ENCODE measurements around the gene GRK3.

GRCh38 chr22:25701056-25701780 lies 136.7 kb downstream of the GRK3 start:
- TF ChIP-seq POLR2A (IDR thresholded peaks at IDR 0.05): no peak
- TF ChIP-seq CTCF (IDR thresholded peaks at IDR 0.05 in 4 of 5, conservative IDR thresholded peaks at IDR 0.05 in 1 of 5): no peak

Data from gastrocnemius medialis (tissue), 4 donors.